Fibroblast of mammary gland (primary cell): Measurements from ENCODE around the gene DYNC2LI1.

ENCODE experiments used
- DNase-seq: peaks from one replicate; pipeline ENCODE4 v3.0.0-alpha.2; 2010; ENCODE audit warnings: low read depth
- H3K4me3 ChIP-seq: 2 replicates; pipeline ENCODE4 v1.5.1; 2011; ENCODE audit warnings: low read depth, mild to moderate bottlenecking, low read length, moderate library complexity; ENCODE audit not compliant: control insufficient read depth
- CTCF ChIP-seq: conservative IDR thresholded peaks from 2 replicates; pipeline ENCODE4 v1.5.1; 2011; ENCODE audit warnings: low read depth, low read length, inconsistent platforms; ENCODE audit not compliant: control insufficient read depth, insufficient read depth

DYNC2LI1 gene

GRCh38 chr2:43763091-43763490 is 10.7 kb upstream of the DYNC2LI1 start:
- TF ChIP-seq CTCF = no peak
- DNase-seq = no peak
- no peak overlapping the region for H3K4me3 ChIP-seq

GRCh38 chr2:43764086-43764705 is 9.6 kb upstream of the DYNC2LI1 start:
- no peak overlapping the region for H3K4me3 ChIP-seq
- TF ChIP-seq CTCF = no peak
- DNase-seq = peak; percentile 37

- no peak overlapping the region for H3K4me3 ChIP-seq
- DNase-seq = no peak
- TF ChIP-seq CTCF = no peak
Measured at GRCh38 chr2:43766006-43766405, 7.8 kb upstream of the DYNC2LI1 start.

- no peak for DNase-seq
- no peak for TF ChIP-seq CTCF
- peak overlapping the region; percentile 94 for H3K4me3 ChIP-seq
Measured at GRCh38 chr2:43774617-43775016, 778 bp downstream of the DYNC2LI1 start.

- no peak overlapping the region for H3K4me3 ChIP-seq
- DNase-seq = no peak
- TF ChIP-seq CTCF = no peak
Measured at GRCh38 chr2:43776324-43776723, 2.5 kb downstream of the DYNC2LI1 start.

- TF ChIP-seq CTCF = no peak
- no peak for DNase-seq
Measured at GRCh38 chr2:43777306-43777926, 3.6 kb downstream of the DYNC2LI1 start.

More at GRCh38 chr2:43777306-43777926, 3.6 kb downstream of the DYNC2LI1 start:
- H3K4me3 ChIP-seq = no peak overlapping the region
